B cell (primary cell): ENCODE data around the gene RNF40. TPM values are rescaled to one million over a fixed set of nuclear protein-coding genes. Genes with fewer than 3 reads are reported as not detected.
A peak's percentile ranks its signal among the peaks of the same experiment; 100 is the strongest.

Experiments used
- ATAC-seq: fragments of 200-7000 bp; cut with Tn5 transposase; one replicate; pipeline ENCODE4 v1.10.0; 2021; ENCODE audit warnings: low read depth, mild to moderate bottlenecking, moderate number of reproducible peaks, moderate library complexity
- CTCF ChIA-PET: fragments of 350-600 bp; sonication (Branson Sonifier 250); formaldehyde crosslinking; loops from one replicate; lab custom pipeline; 2021; ENCODE audit warnings: antibody characterized with exemption, inconsistent platforms; lab: Charles Lee
- POLR2A ChIA-PET: fragments of 350-600 bp; sonication (Branson Sonifier 250); formaldehyde crosslinking; loops from one replicate; lab custom pipeline; 2021; ENCODE audit warnings: antibody characterized with exemption; lab: Charles Lee
- DNase-seq: peaks from one replicate; pipeline ENCODE4 v3.0.0; 2013
- H2AFZ ChIP-seq: 2 replicates; pipeline ENCODE4 v1.6.1; 2012; ENCODE audit warnings: mild to moderate bottlenecking, low read depth, low read length; ENCODE audit not compliant: insufficient read depth, poor library complexity, severe bottlenecking
- H3K27ac ChIP-seq, 2 donors: 1 replicate in 1 of 2; 2 replicates in 1 of 2; pipeline ENCODE4 v1.5.1; 2012 to 2013; ENCODE audit warnings: low read length in 2 of 2, mild to moderate bottlenecking in 2 of 2, moderate library complexity in 1 of 2
- H3K27me3 ChIP-seq, 4 experiments: fragments of 200-600 bp in 1 of 4; sonication (generic) in 1 of 4; replicated peaks in 1 of 4; 1 replicate in 2 of 4; 2 replicates in 2 of 4; pipeline versions ENCODE4 v1.6.1 to v1.7.0; 2013 to 2016; ENCODE audit warnings: low read length in 3 of 4, mild to moderate bottlenecking in 2 of 4, mixed read lengths in 1 of 4, moderate library complexity in 1 of 4; ENCODE audit not compliant: insufficient read depth in 4 of 4, control insufficient read depth in 3 of 4; ENCODE audit errors: control extremely low read depth in 1 of 4
- H3K36me3 ChIP-seq, 2 experiments: replicated peaks in 1 of 2; 1 replicate in 1 of 2; 2 replicates in 1 of 2; pipeline versions ENCODE4 v1.6.1 to v1.7.1; 2013; ENCODE audit warnings: low read length in 1 of 2; ENCODE audit not compliant: insufficient read depth in 2 of 2, control insufficient read depth in 1 of 2; ENCODE audit errors: control extremely low read depth in 1 of 2, extremely low read depth in 1 of 2
- H3K4me1 ChIP-seq, 2 donors: fragments of 200-600 bp in 1 of 2; sonication (generic) in 1 of 2; 1 replicate in 1 of 2; 2 replicates in 1 of 2; pipeline versions ENCODE4 v1.5.1 to v1.6.1; 2013 to 2017; ENCODE audit warnings: low read length in 2 of 2; ENCODE audit not compliant: control insufficient read depth in 2 of 2, insufficient read depth in 2 of 2
- H3K4me2 ChIP-seq: replicated peaks from 2 replicates; pipeline ENCODE3; 2012; ENCODE audit warnings: mild to moderate bottlenecking, low read depth, low read length; ENCODE audit not compliant: poor library complexity, severe bottlenecking
- H3K4me3 ChIP-seq, 5 experiments: fragments of 200-600 bp in 1 of 5; sonication (generic) in 1 of 5; 1 replicate in 3 of 5; 2 replicates in 2 of 5; pipeline versions ENCODE4 v1.5.1 to v1.7.0; 2011 to 2016; ENCODE audit warnings: low read length in 4 of 5, mild to moderate bottlenecking in 4 of 5, low read depth in 2 of 5, control low read depth in 1 of 5, moderate library complexity in 1 of 5; ENCODE audit not compliant: insufficient read depth in 1 of 5; ENCODE audit errors: control extremely low read depth in 1 of 5, extremely low read depth in 1 of 5
- H3K79me2 ChIP-seq: fragments of 200-600 bp; sonication (generic); one replicate; pipeline ENCODE4 v1.6.0; 2016; ENCODE audit warnings: low read length; ENCODE audit not compliant: control insufficient read depth, insufficient read depth
- H3K9ac ChIP-seq: fragments of 200-600 bp; sonication (generic); 2 replicates; pipeline ENCODE4 v1.6.1; 2017; ENCODE audit warnings: mild to moderate bottlenecking, low read length, moderate library complexity
- H3K9me3 ChIP-seq, 3 donors: one replicate each; pipeline versions ENCODE4 v1.6.1 to v1.7.1; 2013; ENCODE audit warnings: low read length in 2 of 3; ENCODE audit not compliant: control insufficient read depth in 2 of 3, insufficient read depth in 1 of 3; ENCODE audit errors: control extremely low read depth in 1 of 3
- H4K20me1 ChIP-seq: 2 replicates; pipeline ENCODE4 v1.6.0; 2012; ENCODE audit warnings: mild to moderate bottlenecking, low read length; ENCODE audit not compliant: insufficient read depth, control insufficient read depth, poor library complexity, severe bottlenecking
- H3K27ac Mint-ChIP-seq: one replicate; pipeline ENCODE4 v1.8.0; 2021; ENCODE audit warnings: mixed read lengths
- H3K27me3 Mint-ChIP-seq: one replicate; pipeline ENCODE4 v1.8.0; 2021; ENCODE audit warnings: mixed read lengths
- H3K4me1 Mint-ChIP-seq: one replicate; pipeline ENCODE4 v1.8.0; 2021; ENCODE audit warnings: mixed read lengths
- H3K4me3 Mint-ChIP-seq: one replicate; pipeline ENCODE4 v1.8.0; 2021; ENCODE audit warnings: mixed read lengths
- H3K9me3 Mint-ChIP-seq: one replicate; pipeline ENCODE4 v1.8.0; 2022; ENCODE audit warnings: mixed read lengths; ENCODE audit not compliant: insufficient read depth
- CTCF ChIP-seq: fragments of 200-600 bp; IDR thresholded peaks from one replicate; pipeline ENCODE4 v1.8.0; 2022; ENCODE audit warnings: antibody characterized with exemption, mild to moderate bottlenecking
- EZH2 ChIP-seq: IDR thresholded peaks from 2 replicates; pipeline ENCODE4 v1.6.1; 2012; ENCODE audit warnings: borderline replicate concordance, low read depth, mild to moderate bottlenecking, moderate library complexity, low read length; ENCODE audit not compliant: insufficient read depth, poor library complexity, severe bottlenecking
- WGBS: methylation state at CpG from one replicate; pipeline ENCODE4 v1.1.5; 2013; ENCODE audit warnings: missing lambda C conversion rate; ENCODE audit not compliant: insufficient coverage; 5-methylcytosine and 5-hydroxymethylcytosine counted together
- intact Hi-C: fragments of 100-400 bp; cut with micrococcal nuclease; formaldehyde crosslinking; loops from one replicate; pipeline ENCODE4 v1.10.0; 2022
- polyA plus RNA-seq: library from polyadenylated mRNA; depleted of rRNA; stranded (reverse); fragments of >200 nt; gene quantifications from 2 replicates; pipeline ENCODE4 v1.2.3, GENCODE V29; 2012
- total RNA-seq, 2 donors: library from RNA; stranded (reverse); fragments of 120-200 nt in 1 of 2; gene quantifications; 1 replicate in 1 of 2; 2 replicates in 1 of 2; pipeline versions ENCODE4 v1.2.3 to v1.2.4, GENCODE V29; 2013 to 2022

RNF40 gene
- total and polyA plus RNA-seq, 2 donors (not counting 1 experiment from before 2014, with no cell fraction given): 41.8 to 121 TPM

GRCh38 chr16:30745082-30745481 is 17.0 kb upstream of the RNF40 start:
- ATAC-seq (no peak), DNase-seq (no peak)
- Mint-ChIP-seq H3K27me3 (no peaks in the 10 kb centered on the region), H3K4me3 (no peak overlapping the region), H3K9me3 (no peaks in the 10 kb centered on the region), H3K4me1 (peaks cover 24% of the 10 kb centered on the region), H3K27ac (peak overlapping the region; percentile 21)
- Histone ChIP-seq H3K4me3 (no peak overlapping the region), H3K79me2 (peaks cover 26% of the 10 kb centered on the region), H3K4me2 (no peak overlapping the region), H2AFZ (no peak overlapping the region), H4K20me1 (peaks cover 10% of the 10 kb centered on the region), H3K27ac (no peak overlapping the region), H3K9ac (no peak overlapping the region), H3K9me3 (no peaks in the 10 kb centered on the region), H3K27me3 (no peaks in the 10 kb centered on the region), H3K36me3 (peaks cover 0 to 13% of the 10 kb centered on the region in 2 experiments), H3K4me1 (peaks cover 3 to 5% of the 10 kb centered on the region in 2 donors)
- CTCF ChIA-PET: no interaction called here
- POLR2A ChIA-PET: no interaction called here
- WGBS: 100% methylated on average over 1 of the region's 2 CpGs
- no peak for TF ChIP-seq CTCF
- TF ChIP-seq EZH2: no peak
- intact Hi-C loops: no loop called here

- no peak overlapping the region for H3K27ac Mint-ChIP-seq
- intact Hi-C loops: no loop called here
- no peaks in the 10 kb centered on the region for H3K9me3 Mint-ChIP-seq
- Histone ChIP-seq H3K4me1 (peaks cover 3 to 5% of the 10 kb centered on the region in 2 donors), H3K4me3 (no peak overlapping the region), H3K79me2 (peaks cover 12% of the 10 kb centered on the region), H3K9ac (no peak overlapping the region), H2AFZ (no peak overlapping the region), H3K36me3 (peaks cover 0 to 13% of the 10 kb centered on the region in 2 experiments), H3K4me2 (no peak overlapping the region), H4K20me1 (no peaks in the 10 kb centered on the region), H3K27me3 (no peaks in the 10 kb centered on the region), H3K27ac (no peak overlapping the region), H3K9me3 (no peaks in the 10 kb centered on the region)
- H3K27me3 Mint-ChIP-seq: no peaks in the 10 kb centered on the region
- CTCF ChIA-PET: interaction anchor here (1.5 kb wide), 1 partner anchor 23 kb away, joined by 3 read pairs; no protein-coding TSS in a partner anchor
- H3K4me1 Mint-ChIP-seq: peaks cover 19% of the 10 kb centered on the region
- WGBS: 100% methylated on average over 7 of the region's 9 CpGs
- no peak overlapping the region for H3K4me3 Mint-ChIP-seq
- ATAC-seq: no peak
- no peak for DNase-seq
- POLR2A ChIA-PET: no interaction called here
- TF ChIP-seq EZH2 (no peak), CTCF (no peak)
Measured at GRCh38 chr16:30746638-30747175, 15.4 kb upstream of the RNF40 start.
